Activated naive CD8-positive, alpha-beta T cell treated with anti-CD3 and anti-CD28 coated beads for 36 hours (primary cell): ENCODE data around the gene TP53BP2. TPM values are rescaled to one million over a fixed set of nuclear protein-coding genes. Genes with fewer than 3 reads are reported as not detected.
"Not testable (repeated sequence)": the region's sequence is repeated elsewhere in the genome, so short reads cannot be mapped to it uniquely, and the experiment has no call there.

ENCODE experiments used
- DNase-seq: peaks from one replicate; pipeline ENCODE4 v3.0.0; 2021
- H3K27ac Mint-ChIP-seq: one replicate; pipeline ENCODE4 v1.8.0; 2022; ENCODE audit warnings: mild to moderate bottlenecking, moderate library complexity, mixed read lengths
- H3K27me3 Mint-ChIP-seq: one replicate; pipeline ENCODE4 v1.8.0; 2022; ENCODE audit warnings: mild to moderate bottlenecking, mixed read lengths
- H3K36me3 Mint-ChIP-seq: one replicate; pipeline ENCODE4 v1.8.0; 2021; ENCODE audit warnings: mild to moderate bottlenecking, mixed read lengths
- H3K4me1 Mint-ChIP-seq: one replicate; pipeline ENCODE4 v1.8.0; 2021; ENCODE audit warnings: mixed read lengths
- H3K4me3 Mint-ChIP-seq: one replicate; pipeline ENCODE4 v1.8.0; 2022; ENCODE audit warnings: mild to moderate bottlenecking, moderate library complexity, mixed read lengths
- H3K9me3 Mint-ChIP-seq: one replicate; pipeline ENCODE4 v1.8.0; 2022; ENCODE audit warnings: mixed read lengths
- total RNA-seq, 2 experiments: library from RNA; stranded (reverse); gene quantifications; one replicate each; pipeline ENCODE4 v1.2.3, GENCODE V29; 2021

TP53BP2 gene
- total RNA-seq, 2 experiments from 2014 or later, result 34.7 to 35.2 TPM

- Mint-ChIP-seq H3K27ac (no peak overlapping the region), H3K9me3 (no peaks in the 10 kb centered on the region), H3K4me1 (no peaks in the 10 kb centered on the region), H3K27me3 (no peaks in the 10 kb centered on the region), H3K36me3 (no peaks in the 10 kb centered on the region), H3K4me3 (no peak overlapping the region)
- DNase-seq, result no peak
Observed at GRCh38 chr1:223741861-223742260, 103.9 kb downstream of the TP53BP2 start.

DNA sequence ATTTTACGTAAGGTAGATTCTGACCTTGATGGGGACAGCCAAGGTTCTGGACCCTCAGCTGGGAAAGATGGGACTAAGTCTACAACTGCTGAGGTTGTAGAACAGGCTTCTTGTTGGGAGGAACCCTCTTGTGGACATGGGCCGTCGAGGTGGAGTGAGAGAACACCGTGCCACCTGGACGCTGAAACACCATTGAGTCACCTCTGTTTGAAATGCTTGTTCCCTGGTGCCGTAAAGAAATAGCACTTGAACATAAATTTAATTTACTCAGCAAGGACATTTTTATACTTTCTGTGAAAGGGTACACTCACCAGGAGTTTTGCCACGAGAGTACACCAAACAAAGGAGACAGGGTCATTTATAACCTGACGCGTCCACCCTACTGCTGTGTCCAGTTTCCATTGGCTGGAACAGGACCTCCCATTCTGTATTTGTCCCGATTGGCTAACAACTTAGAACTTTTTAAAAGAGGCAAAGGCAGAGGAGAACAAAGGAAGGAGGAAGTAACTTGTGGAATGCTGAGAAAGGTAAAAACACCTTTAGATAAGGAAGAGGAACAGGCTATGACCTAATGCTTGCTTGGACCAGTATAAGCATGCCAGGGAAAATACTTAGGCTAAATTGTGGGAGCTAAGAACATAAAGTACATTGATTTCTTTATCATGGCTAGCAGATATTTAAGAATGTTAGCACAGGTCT lies 105.6 kb downstream of the TP53BP2 start:
- H3K36me3 Mint-ChIP-seq, H3K27ac Mint-ChIP-seq, DNase-seq, H3K4me1 Mint-ChIP-seq, H3K4me3 Mint-ChIP-seq, H3K9me3 Mint-ChIP-seq, H3K27me3 Mint-ChIP-seq: not testable (repeated sequence)

DNA sequence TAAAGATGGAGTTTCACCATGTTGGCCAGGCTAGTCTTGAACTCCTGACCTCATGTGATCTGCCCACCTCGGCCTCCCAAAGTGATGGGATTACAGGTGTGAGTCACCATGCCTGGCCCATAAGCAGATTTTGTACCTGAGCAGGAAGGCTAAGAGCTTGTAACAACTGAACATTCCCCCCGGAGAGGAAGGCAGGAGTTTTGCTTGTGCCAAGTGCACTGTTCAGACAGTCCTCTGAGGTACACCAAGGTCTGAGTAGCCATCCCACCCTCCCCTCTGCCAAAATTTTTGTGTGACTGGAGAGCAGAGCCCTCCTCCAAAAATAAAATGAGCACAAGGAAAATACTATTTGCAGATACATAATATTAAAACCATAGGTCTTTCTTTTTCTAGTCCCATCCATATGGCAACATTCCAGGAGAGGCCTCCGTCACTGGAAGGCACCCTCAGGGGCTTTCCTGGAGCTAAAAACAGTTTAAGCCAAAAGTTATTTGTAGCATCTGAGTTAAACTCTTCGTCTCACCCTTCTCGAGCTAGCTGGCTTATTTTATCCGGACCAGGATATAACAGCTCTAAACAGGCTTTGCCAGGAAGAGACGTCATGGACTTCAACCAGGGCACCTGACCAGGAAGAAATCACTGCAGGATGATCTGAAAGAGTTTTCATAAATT lies 106.2 kb downstream of the TP53BP2 start:
- DNase-seq, result no peak
- Mint-ChIP-seq H3K27me3 (no peaks in the 10 kb centered on the region), H3K27ac (no peak overlapping the region), H3K36me3 (no peaks in the 10 kb centered on the region), H3K4me1 (no peaks in the 10 kb centered on the region), H3K4me3 (no peak overlapping the region), H3K9me3 (no peaks in the 10 kb centered on the region)

GRCh38 chr1:223738465-223739365 lies 107.0 kb downstream of the TP53BP2 start:
- no peaks in the 10 kb centered on the region for H3K27me3 Mint-ChIP-seq
- H3K4me3 Mint-ChIP-seq, result no peak overlapping the region
- no peaks in the 10 kb centered on the region for H3K36me3 Mint-ChIP-seq
- no peak for DNase-seq
- H3K27ac Mint-ChIP-seq, result no peak overlapping the region
- H3K9me3 Mint-ChIP-seq, result no peaks in the 10 kb centered on the region
- H3K4me1 Mint-ChIP-seq, result peaks cover 2% of the 10 kb centered on the region

GRCh38 chr1:223737342-223737741 lies 108.4 kb downstream of the TP53BP2 start:
- no peak overlapping the region for H3K4me3 Mint-ChIP-seq
- no peaks in the 10 kb centered on the region for H3K9me3 Mint-ChIP-seq
- H3K36me3 Mint-ChIP-seq, result no peaks in the 10 kb centered on the region
- no peak for DNase-seq
- no peak overlapping the region for H3K27ac Mint-ChIP-seq
- H3K4me1 Mint-ChIP-seq, result peaks cover 2% of the 10 kb centered on the region
- no peaks in the 10 kb centered on the region for H3K27me3 Mint-ChIP-seq

GRCh38 chr1:223736638-223737037 lies 109.1 kb downstream of the TP53BP2 start:
- H3K36me3 Mint-ChIP-seq, H3K9me3 Mint-ChIP-seq, H3K27me3 Mint-ChIP-seq, H3K27ac Mint-ChIP-seq, H3K4me3 Mint-ChIP-seq, DNase-seq, H3K4me1 Mint-ChIP-seq: not testable (repeated sequence)

DNA sequence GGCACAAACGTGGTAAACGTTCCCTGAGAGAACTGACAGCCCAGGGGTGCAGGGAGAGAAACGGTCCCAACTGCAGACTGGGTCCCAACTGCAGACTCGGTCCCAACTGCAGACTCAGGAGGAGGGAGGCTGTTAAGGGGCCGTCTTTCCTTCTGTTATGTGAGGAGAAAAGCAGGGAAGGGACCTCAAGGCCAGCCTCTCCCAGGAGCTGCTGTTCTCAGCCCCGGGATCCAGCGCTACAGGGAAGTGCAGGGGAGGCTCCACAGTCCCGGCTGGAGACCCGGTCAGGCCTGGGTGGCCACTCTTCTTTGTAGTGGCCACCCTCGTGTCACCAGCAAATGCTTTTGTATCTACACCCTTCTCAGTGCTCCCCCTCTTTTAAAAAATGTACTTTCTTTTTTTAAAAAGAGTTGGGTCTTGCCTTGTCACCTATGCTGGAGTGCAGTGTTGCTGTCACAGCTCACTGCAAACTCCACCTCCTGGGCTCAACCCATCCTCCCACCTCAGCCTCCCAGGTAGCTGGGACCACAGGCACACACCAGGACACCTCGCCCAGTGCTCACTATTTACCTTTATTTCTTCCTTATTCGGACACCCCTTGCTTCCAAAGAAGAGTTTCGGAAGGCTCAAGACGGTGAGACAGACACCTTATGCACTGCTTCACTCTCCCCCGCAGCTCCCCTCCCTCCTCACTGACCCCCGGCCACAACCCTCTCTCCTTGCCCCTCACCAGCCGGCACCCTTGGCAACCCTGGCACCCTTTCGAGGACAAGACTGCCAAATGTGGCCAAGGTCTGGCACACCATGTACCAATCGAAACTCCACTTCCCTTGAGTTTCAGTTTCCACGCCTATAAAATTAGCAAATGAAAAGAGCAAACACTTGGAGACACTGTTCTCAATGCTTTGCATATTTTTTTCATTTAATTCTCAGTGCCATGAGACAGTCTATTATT lies 111.6 kb downstream of the TP53BP2 start:
- Mint-ChIP-seq H3K27me3 (no peaks in the 10 kb centered on the region), H3K4me1 (peaks cover 11% of the 10 kb centered on the region), H3K9me3 (no peaks in the 10 kb centered on the region), H3K36me3 (no peaks in the 10 kb centered on the region), H3K27ac (no peak overlapping the region), H3K4me3 (no peak overlapping the region)
- no peak for DNase-seq

DNA sequence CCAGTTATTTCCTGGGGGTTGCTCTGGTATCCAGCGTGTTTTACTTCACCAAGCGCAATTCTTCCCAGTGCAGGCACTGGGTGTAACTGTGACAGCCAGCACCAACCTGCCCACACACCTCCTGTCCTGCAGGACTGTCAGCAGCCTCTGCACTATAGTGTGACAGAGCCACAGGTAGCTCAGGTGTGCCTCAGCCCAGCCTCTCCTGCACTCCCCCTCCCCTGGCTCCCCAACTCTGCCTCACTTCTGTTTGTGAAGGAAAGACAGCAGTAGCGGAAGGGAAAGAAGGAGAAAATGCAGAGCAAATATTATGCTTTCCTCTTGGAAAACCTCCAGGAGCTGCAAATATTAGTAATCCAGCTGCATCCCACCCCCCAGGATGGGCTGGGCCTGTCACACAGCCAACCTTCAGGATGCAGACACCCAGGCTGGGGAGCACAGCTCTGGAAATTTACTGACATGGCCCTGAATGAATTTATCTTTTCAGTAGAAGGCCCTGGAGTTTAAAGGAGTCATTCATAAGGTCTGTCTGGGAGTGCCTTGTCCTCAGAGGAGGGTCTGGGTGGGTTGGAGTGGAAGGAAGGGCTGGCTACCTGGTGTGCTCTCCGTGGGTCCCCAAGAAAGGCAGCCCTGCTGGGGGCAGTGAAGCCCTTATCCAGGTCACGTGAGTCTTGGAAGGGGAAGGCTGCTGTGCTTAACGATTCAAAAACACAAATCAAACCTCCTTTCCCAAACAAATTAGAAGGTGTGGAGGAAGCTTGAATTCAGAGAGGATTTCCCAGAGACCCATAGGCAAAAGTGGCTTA lies 112.6 kb downstream of the TP53BP2 start:
- no peaks in the 10 kb centered on the region for H3K9me3 Mint-ChIP-seq
- no peak for DNase-seq
- no peaks in the 10 kb centered on the region for H3K27me3 Mint-ChIP-seq
- peaks cover 15% of the 10 kb centered on the region for H3K4me1 Mint-ChIP-seq
- no peak overlapping the region for H3K27ac Mint-ChIP-seq
- no peak overlapping the region for H3K4me3 Mint-ChIP-seq
- no peaks in the 10 kb centered on the region for H3K36me3 Mint-ChIP-seq

- Mint-ChIP-seq H3K27ac (no peak overlapping the region), H3K4me1 (peaks cover 29% of the 10 kb centered on the region)
Observed at GRCh38 chr1:223731133-223731770, 114.5 kb downstream of the TP53BP2 start.

DNA sequence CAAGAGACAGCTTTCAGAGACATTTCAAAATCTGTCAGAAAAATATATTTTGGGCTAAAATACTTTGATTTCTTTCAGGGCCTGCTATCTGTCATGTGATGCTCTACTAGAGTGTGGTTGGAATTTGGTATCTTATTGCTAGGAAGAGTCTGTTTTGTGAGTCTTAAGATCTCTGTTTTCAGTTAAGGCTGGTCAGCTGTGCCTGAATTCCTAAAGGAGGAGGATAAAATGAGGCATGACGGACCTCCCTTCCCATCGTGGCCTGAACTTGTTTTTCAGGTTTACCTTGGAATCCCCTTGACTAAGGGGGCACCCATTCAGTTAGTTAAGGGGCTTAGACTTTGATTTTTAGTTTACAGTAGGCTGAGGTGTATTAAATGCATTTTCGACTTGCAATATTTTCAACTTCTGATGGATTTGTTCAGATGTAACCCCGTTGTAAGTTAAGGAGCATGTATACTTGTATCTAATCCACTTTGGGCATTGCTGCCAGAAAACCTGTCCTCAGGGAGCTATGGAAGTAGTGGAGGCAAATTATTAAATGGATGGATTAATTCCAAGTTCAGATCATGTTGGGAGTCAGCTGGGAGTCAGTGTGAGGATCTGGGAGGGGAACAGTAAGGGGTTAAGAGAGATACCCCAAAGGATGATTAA lies 115.1 kb downstream of the TP53BP2 start:
- Mint-ChIP-seq H3K4me1 (peaks cover 36% of the 10 kb centered on the region), H3K4me3 (no peak overlapping the region), H3K27me3 (no peaks in the 10 kb centered on the region), H3K27ac (no peak overlapping the region), H3K36me3 (peaks cover 2% of the 10 kb centered on the region), H3K9me3 (no peaks in the 10 kb centered on the region)
- no peak for DNase-seq

More at GRCh38 chr1:223731133-223731770, 114.5 kb downstream of the TP53BP2 start:
- peaks cover 2% of the 10 kb centered on the region for H3K36me3 Mint-ChIP-seq
- no peak overlapping the region for H3K4me3 Mint-ChIP-seq
- no peaks in the 10 kb centered on the region for H3K27me3 Mint-ChIP-seq
- no peak for DNase-seq
- no peaks in the 10 kb centered on the region for H3K9me3 Mint-ChIP-seq

GRCh38 chr1:223729906-223730305 lies 115.8 kb downstream of the TP53BP2 start:
- Mint-ChIP-seq H3K4me1 (peaks cover 38% of the 10 kb centered on the region), H3K4me3 (no peak overlapping the region), H3K27ac (no peak overlapping the region), H3K36me3 (peaks cover 6% of the 10 kb centered on the region), H3K9me3 (no peaks in the 10 kb centered on the region), H3K27me3 (no peaks in the 10 kb centered on the region)
- DNase-seq, result no peak
